ENCODE results near the gene RAB40C. TPM values are rescaled to one million over a fixed set of nuclear protein-coding genes. Genes with fewer than 3 reads are reported as not detected.

The RAB40C gene
- total and polyA plus RNA-seq, 9 of the 15 experiments (the other 6 are each of a cell fraction or from before 2014, with no cell fraction given) = 0.17 to 23.4 (median 8.7) TPM

DNA sequence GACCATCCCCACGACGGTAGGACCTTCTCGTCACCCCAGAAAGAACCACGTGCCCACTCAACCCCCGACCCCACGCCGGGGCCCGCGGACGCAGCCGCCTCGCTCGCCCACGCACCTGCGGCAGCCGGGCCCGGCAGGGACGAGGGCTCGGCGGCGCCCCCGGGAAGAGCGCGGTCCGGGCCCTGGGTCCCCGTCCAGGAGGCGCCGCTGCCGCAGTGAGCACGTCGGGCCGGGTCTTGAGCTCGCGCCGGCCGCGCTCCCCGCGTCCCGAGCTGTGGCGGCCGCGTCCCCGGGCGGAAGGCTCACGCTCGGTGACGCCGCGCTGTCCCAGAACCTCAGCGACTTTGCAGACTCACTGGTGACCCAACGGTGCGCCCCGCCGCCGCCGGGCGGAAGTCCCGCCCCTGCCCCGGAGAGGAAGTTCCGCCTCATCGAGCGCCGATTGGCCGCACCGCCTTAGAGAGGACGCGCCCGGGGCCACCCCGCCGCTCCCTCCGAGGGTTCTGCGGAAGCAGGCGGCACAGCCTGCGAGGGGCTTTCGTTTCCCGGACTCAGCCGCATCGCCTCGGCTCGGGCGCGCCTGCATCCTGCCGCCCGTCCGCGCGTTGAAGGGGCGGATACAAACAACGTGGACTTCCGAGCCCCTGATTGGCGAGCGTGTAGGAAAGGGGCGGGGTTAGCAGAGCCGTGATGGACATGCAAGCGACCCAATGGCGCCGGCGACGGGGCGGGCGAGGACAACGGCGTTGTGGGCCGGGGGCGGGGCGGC lies 793 bp upstream of the RAB40C start (continued):
- TF ChIP-seq NKRF (IDR thresholded peaks at IDR 0.05; ENCODE audit: borderline replicate concordance) (peak; percentile 48; the same call in 1 of the 2 replicates), NR4A1 (CRISPR knock-in tag; IDR thresholded peaks at IDR 0.05) (0 out of 2 replicates have a peak, but pooled peaks have one; percentile 61), NR4A1 (tag; IDR thresholded peaks at IDR 0.05) (no peak), ZNF766 (CRISPR knock-in tag; conservative IDR thresholded peaks at IDR 0.05) (peak; percentile 32; the same call in 1 of the 2 replicates), FIP1L1 (IDR thresholded peaks at IDR 0.05; ENCODE audit: low read depth, low read length, poor library complexity, severe bottlenecking) (peak; percentile 71), ZNF696 (CRISPR knock-in tag; conservative IDR thresholded peaks at IDR 0.05) (no peak), CREM (IDR thresholded peaks at IDR 0.05; ENCODE audit: low read depth) (peak; percentile 70), CBX3 (IDR thresholded peaks at IDR 0.05; ENCODE audit: borderline replicate concordance in 1 of 2, low read length in 2 of 2) (no peak), E2F4 (CRISPR knock-in tag; IDR thresholded peaks at IDR 0.05; ENCODE audit: low read depth) (no peak), TSHZ1 (CRISPR knock-in tag; IDR thresholded peaks at IDR 0.05) (no peak), ZNF586 (CRISPR knock-in tag; conservative IDR thresholded peaks at IDR 0.05) (no peak), ZNF253 (CRISPR knock-in tag; conservative IDR thresholded peaks at IDR 0.05) (no peak), TEAD1 (CRISPR knock-in tag; IDR thresholded peaks at IDR 0.05) (peak in 1 of 2 experiments; percentile 65; a peak in 2 of 4 replicates), EP400 (IDR thresholded peaks at IDR 0.05) (peak; percentile 91), RNF2 (IDR thresholded peaks at IDR 0.05) (0 out of 2 replicates have a peak, but pooled peaks have one; percentile 30), SMAD1 (IDR thresholded peaks at IDR 0.05; ENCODE audit: low read depth, low read length, partially characterized antibody) (peak; percentile 77)
- TF ChIP-seq, protein P1, sequence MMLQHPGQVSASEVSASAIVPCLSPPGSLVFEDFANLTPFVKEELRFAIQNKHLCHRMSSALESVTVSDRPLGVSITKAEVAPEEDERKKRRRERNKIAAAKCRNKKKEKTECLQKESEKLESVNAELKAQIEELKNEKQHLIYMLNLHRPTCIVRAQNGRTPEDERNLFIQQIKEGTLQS (IDR thresholded peaks at IDR 0.05) = no peak
- TF ChIP-seq, protein P1 (CRISPR knock-in tag; conservative IDR thresholded peaks at IDR 0.05) = peak; percentile 65
